ENCODE results near the gene LY6G5C. TPM values are rescaled to one million over a fixed set of nuclear protein-coding genes. Genes with fewer than 3 reads are reported as not detected.

LY6G5C gene
- total and polyA plus RNA-seq, 9 of the 15 experiments (the other 6 are each of a cell fraction or from before 2014, with no cell fraction given), result 0.10 to 0.67 (median 0.46) TPM; not detected in 4

DNA sequence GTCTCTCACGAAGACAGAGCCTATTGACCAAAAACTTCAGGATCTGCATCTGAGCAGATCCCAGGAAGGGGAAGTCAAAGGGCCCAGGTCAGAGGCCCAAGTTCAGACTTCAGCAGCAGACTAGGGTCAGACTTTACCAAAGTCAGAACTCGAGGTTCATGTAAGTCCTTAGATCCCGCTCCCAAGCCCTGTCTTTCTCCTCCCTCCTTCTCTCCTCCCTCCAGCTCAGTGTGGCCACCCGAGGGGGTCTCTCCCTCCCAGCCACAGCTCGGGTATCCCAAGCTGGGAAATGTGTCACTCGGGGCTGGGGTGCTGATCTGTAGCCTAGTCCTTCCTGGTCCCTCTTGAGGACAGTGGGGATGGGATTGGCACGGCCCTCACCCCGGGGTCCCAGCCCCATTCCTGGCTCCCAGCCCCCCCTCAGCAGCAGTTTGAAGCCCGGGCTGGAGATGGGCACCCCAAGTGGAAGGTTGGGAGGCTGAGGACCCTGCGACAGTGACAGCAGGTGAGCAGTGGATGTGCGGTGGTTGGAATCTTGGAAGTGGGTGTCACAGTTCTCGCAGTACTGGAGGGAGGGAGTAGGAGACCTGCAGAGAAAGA lies 18.6 kb downstream of the LY6G5C start:
- Histone ChIP-seq H3K4me2 (ENCODE audit: insufficient read depth, low read length) (0 out of 2 replicates have a peak overlapping the region, but pooled peaks have one; percentile 2), H3K4me3 (no peak overlapping the region), H3K27ac (ENCODE audit: extremely low read depth, low read depth, low read length) (peak overlapping the region; percentile 3; the same call in 1 of the 3 replicates), H3K4me1 (replicated peaks in 1 of 2; ENCODE audit: control insufficient read depth in 2 of 2, insufficient read depth in 2 of 2, low read length in 2 of 2) (peaks cover 50 to 68% of the 10 kb centered on the region in 2 experiments), H3K9me1 (ENCODE audit: control insufficient read depth, insufficient read depth, low read length) (no peaks in the 10 kb centered on the region), H3K27me3 (ENCODE audit: control insufficient read depth in 2 of 2, insufficient read depth in 2 of 2, low read length in 2 of 2) (no peaks in the 10 kb centered on the region), H4K20me1 (replicated peaks; ENCODE audit: control insufficient read depth, insufficient read depth, low read length) (peaks cover 8% of the 10 kb centered on the region; the same call in 1 of the 2 replicates), H3K9ac (ENCODE audit: insufficient read depth in 1 of 2, low read depth in 2 of 2, low read length in 2 of 2) (peak overlapping the region; percentile 7 to 72; a peak in 2 of 4 replicates), H3K9me3 (replicated peaks; ENCODE audit: control insufficient read depth, insufficient read depth, low read depth, low read length) (no peaks in the 10 kb centered on the region), H2AFZ (ENCODE audit: low read depth, low read length) (no peak overlapping the region), H3K79me2 (ENCODE audit: control insufficient read depth, insufficient read depth, low read length) (peaks cover 90% of the 10 kb centered on the region), H3K36me3 (ENCODE audit: control insufficient read depth, insufficient read depth, low read length) (peaks cover 53% of the 10 kb centered on the region)
- no peak for FAIRE-seq
- no TSS peak for BruUV-seq (replicated peaks)
- ChIA-PET CTCF (ENCODE audit: low intra/inter-chr PET ratio) (interaction anchor here (0.9 kb wide), 1 partner anchor 28 kb away, joined by 3 read pairs; no protein-coding TSS in a partner anchor), POLR2A (interaction anchor here (0.6 to 9.8 kb wide), 23 partner anchors 8 to 201 kb away, joined by 3 to 267 read pairs (median 12); partner anchors contain the start of genes ABHD16A, APOM, BAG6 and CLIC1)
- 84% methylated on average over 12 of the region's 12 CpGs for WGBS (ENCODE audit: insufficient coverage, low coverage, missing lambda C conversion rate)
- in situ Hi-C loops (cut with MboI) (loop anchor here (5.0 kb wide), 2 partner anchors 115 to 200 kb away; partner anchors contain the start of genes ATP6V1G2, NEU1 and NFKBIL1), intact Hi-C loops (cut with micrococcal nuclease) (loop anchor here (10.0 kb wide), 1 partner anchor 513 kb away; the partner anchor contains the start of genes AGPAT1 and RNF5)
- no peak for DNase-seq (ENCODE audit: extremely low read depth in 1 of 4, low spot score in 3 of 4)
- ATAC-seq, result no peak
- TF ChIP-seq CREB5 (CRISPR knock-in tag; IDR thresholded peaks at IDR 0.05) (no peak), HDAC6 (IDR thresholded peaks at IDR 0.05; ENCODE audit: low read depth, low read length) (no peak), ZNF695 (CRISPR knock-in tag; IDR thresholded peaks at IDR 0.05) (no peak), ZNF79 (CRISPR knock-in tag; IDR thresholded peaks at IDR 0.05; ENCODE audit: low read depth) (no peak), POLR2AphosphoS5 (IDR thresholded peaks at IDR 0.05; ENCODE audit: control insufficient read depth, insufficient read depth, low read depth, low read length) (peak; percentile 9; the same call in 1 of the 2 replicates), RBFOX2 (IDR thresholded peaks at IDR 0.05; ENCODE audit: low read depth, low read length) (peak; percentile 67), ID3 (CRISPR knock-in tag; IDR thresholded peaks at IDR 0.05) (no peak), ID3 (tag; IDR thresholded peaks at IDR 0.05) (0 out of 2 replicates have a peak, but pooled peaks have one; percentile 37), FOXK1 (CRISPR knock-in tag; IDR thresholded peaks at IDR 0.05; ENCODE audit: borderline replicate concordance) (0 out of 2 replicates have a peak, but pooled peaks have one; percentile 10), RB1 (IDR thresholded peaks at IDR 0.05; ENCODE audit: low read depth) (no peak), HDAC3 (IDR thresholded peaks at IDR 0.05; ENCODE audit: borderline replicate concordance, partially characterized antibody) (no peak), SMAD1 (IDR thresholded peaks at IDR 0.05; ENCODE audit: low read depth, low read length, partially characterized antibody) (no peak)
- TF ChIP-seq, protein P1, sequence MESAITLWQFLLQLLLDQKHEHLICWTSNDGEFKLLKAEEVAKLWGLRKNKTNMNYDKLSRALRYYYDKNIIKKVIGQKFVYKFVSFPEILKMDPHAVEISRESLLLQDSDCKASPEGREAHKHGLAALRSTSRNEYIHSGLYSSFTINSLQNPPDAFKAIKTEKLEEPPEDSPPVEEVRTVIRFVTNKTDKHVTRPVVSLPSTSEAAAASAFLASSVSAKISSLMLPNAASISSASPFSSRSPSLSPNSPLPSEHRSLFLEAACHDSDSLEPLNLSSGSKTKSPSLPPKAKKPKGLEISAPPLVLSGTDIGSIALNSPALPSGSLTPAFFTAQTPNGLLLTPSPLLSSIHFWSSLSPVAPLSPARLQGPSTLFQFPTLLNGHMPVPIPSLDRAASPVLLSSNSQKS (CRISPR knock-in tag; IDR thresholded peaks at IDR 0.05), result no peak
- TF ChIP-seq, protein P2, sequence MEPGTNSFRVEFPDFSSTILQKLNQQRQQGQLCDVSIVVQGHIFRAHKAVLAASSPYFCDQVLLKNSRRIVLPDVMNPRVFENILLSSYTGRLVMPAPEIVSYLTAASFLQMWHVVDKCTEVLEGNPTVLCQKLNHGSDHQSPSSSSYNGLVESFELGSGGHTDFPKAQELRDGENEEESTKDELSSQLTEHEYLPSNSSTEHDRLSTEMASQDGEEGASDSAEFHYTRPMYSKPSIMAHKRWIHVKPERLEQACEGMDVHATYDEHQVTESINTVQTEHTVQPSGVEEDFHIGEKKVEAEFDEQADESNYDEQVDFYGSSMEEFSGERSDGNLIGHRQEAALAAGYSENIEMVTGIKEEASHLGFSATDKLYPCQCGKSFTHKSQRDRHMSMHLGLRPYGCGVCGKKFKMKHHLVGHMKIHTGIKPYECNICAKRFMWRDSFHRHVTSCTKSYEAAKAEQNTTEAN (CRISPR knock-in tag; IDR thresholded peaks at IDR 0.05), result 0 out of 2 replicates have a peak, but pooled peaks have one; percentile 8
- TF ChIP-seq, protein P3, sequence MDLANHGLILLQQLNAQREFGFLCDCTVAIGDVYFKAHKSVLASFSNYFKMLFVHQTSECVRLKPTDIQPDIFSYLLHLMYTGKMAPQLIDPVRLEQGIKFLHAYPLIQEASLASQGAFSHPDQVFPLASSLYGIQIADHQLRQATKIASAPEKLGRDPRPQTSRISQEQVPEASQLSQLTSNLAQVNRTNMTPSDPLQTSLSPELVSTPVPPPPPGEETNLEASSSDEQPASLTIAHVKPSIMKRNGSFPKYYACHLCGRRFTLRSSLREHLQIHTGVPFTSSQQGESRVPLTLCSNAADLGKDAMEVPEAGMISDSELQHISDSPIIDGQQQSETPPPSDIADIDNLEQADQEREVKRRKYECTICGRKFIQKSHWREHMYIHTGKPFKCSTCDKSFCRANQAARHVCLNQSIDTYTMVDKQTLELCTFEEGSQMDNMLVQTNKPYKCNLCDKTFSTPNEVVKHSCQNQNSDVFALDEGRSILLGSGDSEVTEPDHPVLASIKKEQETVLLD (IDR thresholded peaks at IDR 0.05), result no peak
